HCT116 (cell line): ENCODE data around the gene CEP97. TPM values are rescaled to one million over a fixed set of nuclear protein-coding genes. Genes with fewer than 3 reads are reported as not detected.

Experiments used
- ATAC-seq: fragments of 200-7000 bp; cut with Tn5 transposase; 2 replicates; pipeline ENCODE4 v1.9.1; 2020; ENCODE audit warnings: mild to moderate bottlenecking, moderate library complexity
- BruUV-seq: library from RNA; stranded (reverse); fragments of 400-500 nt; replicated peaks from 2 replicates; lab custom pipeline; 2021; lab: Mats Ljungman, UMichigan
- CTCF ChIA-PET: fragments of 300-600 bp; sonication (Branson Sonifier 250); formaldehyde crosslinking; loops from one replicate; lab custom pipeline; 2021; ENCODE audit warnings: antibody characterized with exemption; lab: Charles Lee
- POLR2A ChIA-PET: fragments of 300-600, 350-600 bp; sonication (Branson Sonifier 250); formaldehyde crosslinking; loops from one replicate; lab custom pipeline; 2021; ENCODE audit warnings: antibody characterized with exemption; lab: Charles Lee
- RAD21 ChIA-PET, 2 experiments: fragments of 300-600 bp; sonication (Branson Sonifier 250); formaldehyde crosslinking; loops; one replicate each; lab custom pipeline; 2023; ENCODE audit warnings: low total read pairs in 2 of 2; ENCODE audit not compliant: uncharacterized antibody in 2 of 2, unreplicated experiment in 2 of 2, low non-redundant PET in 1 of 2; lab: Charles Lee
- DNase-seq: peaks from one replicate; pipeline ENCODE4 v3.0.0-alpha.2; 2010; ENCODE audit warnings: low read depth, low spot score
- H2AFZ ChIP-seq: fragments of 200-600 bp; shearing (Covaris generic), sonication (generic); 2 replicates; pipeline ENCODE4 v1.6.1; 2017; ENCODE audit warnings: low read depth, mixed run types, mixed read lengths, antibody characterized with exemption, low read length; ENCODE audit not compliant: poor library complexity, severe bottlenecking
- H3K27ac ChIP-seq: 2 replicates; pipeline ENCODE4 v1.5.1; 2012; ENCODE audit warnings: low read depth, low read length
- H3K27me3 ChIP-seq: fragments of 200-600 bp; sonication (generic); 2 replicates; pipeline ENCODE4 v1.6.1; 2016; ENCODE audit warnings: mixed run types, low read length, mixed read lengths; ENCODE audit not compliant: insufficient read depth
- H3K36me3 ChIP-seq, 2 experiments: fragments of 200-500 bp in 1 of 2; fragments of 200-600 bp in 1 of 2; sonication (Bioruptor generic) in 1 of 2; sonication (generic) in 1 of 2; 2 replicates each; pipeline versions ENCODE4 v1.5.1 to v1.6.1; 2014 to 2016; ENCODE audit warnings: low read length in 2 of 2, inconsistent platforms in 1 of 2, mixed read lengths in 1 of 2, mixed run types in 1 of 2; ENCODE audit not compliant: insufficient read depth in 2 of 2, control insufficient read depth in 1 of 2
- H3K4me1 ChIP-seq, 2 experiments: fragments of 200-600 bp in 1 of 2; sonication (generic) in 1 of 2; 2 replicates each; pipeline versions ENCODE4 v1.5.1 to v1.6.1; 2012 to 2017; ENCODE audit warnings: low read length in 2 of 2, inconsistent platforms in 1 of 2, mild to moderate bottlenecking in 1 of 2, mixed read lengths in 1 of 2, mixed run types in 1 of 2, moderate library complexity in 1 of 2; ENCODE audit not compliant: insufficient read depth in 2 of 2, control insufficient read depth in 1 of 2
- H3K4me2 ChIP-seq: fragments of 200-600 bp; sonication (generic); 2 replicates; pipeline ENCODE4 v1.6.1; 2017; ENCODE audit warnings: mixed run types, low read length, mixed read lengths
- H3K4me3 ChIP-seq, 2 experiments: fragments of 200-600 bp in 1 of 2; sonication (generic) in 1 of 2; replicated peaks in 1 of 2; 2 replicates each; pipeline ENCODE4 v1.5.1; 2011 to 2016; ENCODE audit warnings: low read length in 2 of 2, control low read depth in 1 of 2, low read depth in 1 of 2, mild to moderate bottlenecking in 1 of 2, mixed read lengths in 1 of 2, mixed run types in 1 of 2
- H3K79me2 ChIP-seq: fragments of 200-600 bp; sonication (generic); 2 replicates; pipeline ENCODE4 v1.6.1; 2017; ENCODE audit warnings: mild to moderate bottlenecking, mixed run types, low read length, moderate library complexity, mixed read lengths; ENCODE audit not compliant: insufficient read depth
- H3K9ac ChIP-seq: fragments of 200-600 bp; sonication (generic); 2 replicates; pipeline ENCODE4 v1.6.1; 2016; ENCODE audit warnings: low read length, mixed read lengths
- H3K9me2 ChIP-seq: fragments of 200-600 bp; sonication (generic), shearing (Covaris generic); 2 replicates; pipeline ENCODE4 v1.6.1; 2017; ENCODE audit warnings: mixed run types, mild to moderate bottlenecking, moderate library complexity; ENCODE audit not compliant: insufficient read depth
- H3K9me3 ChIP-seq, 2 experiments: fragments of 200-500 bp in 1 of 2; fragments of 200-600 bp in 1 of 2; sonication (Bioruptor generic) in 1 of 2; sonication (generic) in 1 of 2; 2 replicates each; pipeline ENCODE4 v1.6.1; 2014 to 2017; ENCODE audit warnings: low read length in 2 of 2, mixed read lengths in 2 of 2, inconsistent platforms in 1 of 2, low read depth in 1 of 2, mild to moderate bottlenecking in 1 of 2, mixed run types in 1 of 2, moderate library complexity in 1 of 2; ENCODE audit not compliant: control insufficient read depth in 1 of 2, insufficient read depth in 1 of 2
- H4K20me1 ChIP-seq: fragments of 200-600 bp; sonication (generic), shearing (Covaris generic); 2 replicates; pipeline ENCODE4 v1.6.1; 2017; ENCODE audit warnings: mixed run types, mild to moderate bottlenecking, moderate library complexity; ENCODE audit not compliant: insufficient read depth
- CBX3 ChIP-seq: IDR thresholded peaks from 2 replicates; pipeline ENCODE4 v1.6.1; 2012; ENCODE audit warnings: low read depth
- ELF1 ChIP-seq: IDR thresholded peaks from 2 replicates; pipeline ENCODE4 v1.6.1; 2012; ENCODE audit warnings: low read depth, borderline replicate concordance
- EZH2phosphoT487 ChIP-seq: fragments of 200-600 bp; IDR thresholded peaks from 2 replicates; pipeline ENCODE4 v1.6.1; 2018; ENCODE audit warnings: antibody characterized with exemption, borderline replicate concordance
- TCF7L2 ChIP-seq: IDR thresholded peaks from 2 replicates; pipeline ENCODE4 v1.7.0; 2011; ENCODE audit warnings: borderline replicate concordance, inconsistent platforms; ENCODE audit not compliant: insufficient read depth, insufficient read length; ENCODE audit errors: extremely low read depth
- intact Hi-C: fragments of 100-400 bp; cut with micrococcal nuclease; formaldehyde crosslinking; loops from 2 replicates; pipeline ENCODE4 v1.10.0; 2022
- total RNA-seq: library from RNA; stranded (reverse); gene quantifications from one replicate; pipeline ENCODE4 v1.2.1, GENCODE V29; 2021; ENCODE audit not compliant: unreplicated experiment

CEP97 gene
- total RNA-seq, 1 experiment from 2014 or later, result 15.7 TPM

- TF ChIP-seq CBX3 (no peak), TCF7L2 (no peak)
- no peaks in the 10 kb centered on the region for H3K79me2 ChIP-seq
- DNase-seq (no peak), ATAC-seq (no peak)
- CTCF ChIA-PET, result no interaction called here
- intact Hi-C loops, result no loop called here
- no peaks in the 10 kb centered on the region for H3K27me3 ChIP-seq
- H4K20me1 ChIP-seq, result no peaks in the 10 kb centered on the region
- H3K9me3 ChIP-seq, result no peaks in the 10 kb centered on the region
- POLR2A ChIA-PET, result no interaction called here
- peak overlapping the region; percentile 87; the same call in 1 of the 2 replicates for H3K4me2 ChIP-seq
- RAD21 ChIA-PET, result no interaction called here
- H3K9ac ChIP-seq, result no peak overlapping the region
- H3K4me1 ChIP-seq, result peaks cover 10 to 23% of the 10 kb centered on the region in 2 experiments; a peak in 3 of 4 replicates
- H3K27ac ChIP-seq, result no peak overlapping the region
- no peak overlapping the region for H2AFZ ChIP-seq
- H3K9me2 ChIP-seq, result no peaks in the 10 kb centered on the region
- BruUV-seq, result no TSS peak
- H3K4me3 ChIP-seq, result no peak overlapping the region
- no peaks in the 10 kb centered on the region for H3K36me3 ChIP-seq
Measured at GRCh38 chr3:101781166-101781565, 56.8 kb downstream of the CEP97 start.

DNA sequence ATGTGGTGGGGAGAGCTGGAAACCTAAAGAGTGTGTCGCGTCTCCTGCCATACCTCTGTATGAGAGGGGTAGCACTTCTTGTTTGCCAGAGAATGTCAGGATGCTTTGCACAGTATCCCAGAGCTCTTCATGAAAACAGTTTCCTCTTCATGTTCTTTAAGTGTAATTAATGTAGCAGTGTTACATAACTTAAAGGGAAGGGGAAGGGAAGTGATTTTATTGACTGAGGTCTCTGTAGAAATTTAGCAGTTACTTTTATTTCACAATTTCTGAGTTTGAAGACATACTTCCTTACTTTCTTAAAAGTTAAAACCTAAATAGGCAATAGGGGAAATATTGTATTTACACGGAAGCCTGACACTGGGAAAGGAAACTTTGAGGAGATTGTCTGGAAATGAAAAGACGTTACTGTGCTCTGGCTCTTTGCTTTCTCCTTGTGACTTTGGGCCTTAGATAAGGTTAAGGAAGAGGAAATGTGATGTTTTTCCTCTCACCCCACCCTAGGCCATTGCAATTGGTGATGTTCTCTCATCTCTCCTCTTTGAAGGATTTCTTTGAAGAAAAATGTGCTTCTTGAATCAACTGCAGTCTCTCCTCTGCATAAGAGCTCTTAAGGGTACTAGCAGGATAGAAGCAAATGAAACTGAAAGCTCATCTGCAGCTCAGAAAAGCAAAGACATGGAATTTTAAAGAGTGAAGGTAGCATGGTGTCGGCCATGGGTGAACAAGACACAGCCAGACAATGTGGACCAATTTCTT, 60.6 kb downstream of the CEP97 start:
- TF ChIP-seq EZH2phosphoT487, result no peak
- no peak for TF ChIP-seq ELF1
- no peak for TF ChIP-seq TCF7L2
- TF ChIP-seq, all 23 proteins: peak for 0
- Histone ChIP-seq H3K9ac (no peak overlapping the region), H3K79me2 (no peaks in the 10 kb centered on the region), H3K9me2 (no peaks in the 10 kb centered on the region), H3K36me3 (no peaks in the 10 kb centered on the region), H3K4me2 (no peak overlapping the region), H4K20me1 (no peaks in the 10 kb centered on the region), H3K4me1 (peaks cover 3 to 11% of the 10 kb centered on the region in 2 experiments; a peak in 3 of 4 replicates), H2AFZ (no peak overlapping the region), H3K27me3 (no peaks in the 10 kb centered on the region), H3K9me3 (no peaks in the 10 kb centered on the region), H3K27ac (no peak overlapping the region), H3K4me3 (no peak overlapping the region)
- POLR2A ChIA-PET, result no interaction called here
- ATAC-seq (no peak), DNase-seq (no peak)
- intact Hi-C loops, result no loop called here
- RAD21 ChIA-PET, result no interaction called here
- BruUV-seq, result no TSS peak
- CTCF ChIA-PET, result no interaction called here
